ENCODE results near the gene MOCS2. TPM values are rescaled to one million over a fixed set of nuclear protein-coding genes. Genes with fewer than 3 reads are reported as not detected.

MOCS2 gene, protein sequence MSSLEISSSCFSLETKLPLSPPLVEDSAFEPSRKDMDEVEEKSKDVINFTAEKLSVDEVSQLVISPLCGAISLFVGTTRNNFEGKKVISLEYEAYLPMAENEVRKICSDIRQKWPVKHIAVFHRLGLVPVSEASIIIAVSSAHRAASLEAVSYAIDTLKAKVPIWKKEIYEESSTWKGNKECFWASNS
- 31.5 to 40.5 TPM (median 34.7 TPM) in 5 replicates for total RNA-seq (2022; extraction: Qiagen RNA extraction; ENCODE audit: low read depth)

DNA sequence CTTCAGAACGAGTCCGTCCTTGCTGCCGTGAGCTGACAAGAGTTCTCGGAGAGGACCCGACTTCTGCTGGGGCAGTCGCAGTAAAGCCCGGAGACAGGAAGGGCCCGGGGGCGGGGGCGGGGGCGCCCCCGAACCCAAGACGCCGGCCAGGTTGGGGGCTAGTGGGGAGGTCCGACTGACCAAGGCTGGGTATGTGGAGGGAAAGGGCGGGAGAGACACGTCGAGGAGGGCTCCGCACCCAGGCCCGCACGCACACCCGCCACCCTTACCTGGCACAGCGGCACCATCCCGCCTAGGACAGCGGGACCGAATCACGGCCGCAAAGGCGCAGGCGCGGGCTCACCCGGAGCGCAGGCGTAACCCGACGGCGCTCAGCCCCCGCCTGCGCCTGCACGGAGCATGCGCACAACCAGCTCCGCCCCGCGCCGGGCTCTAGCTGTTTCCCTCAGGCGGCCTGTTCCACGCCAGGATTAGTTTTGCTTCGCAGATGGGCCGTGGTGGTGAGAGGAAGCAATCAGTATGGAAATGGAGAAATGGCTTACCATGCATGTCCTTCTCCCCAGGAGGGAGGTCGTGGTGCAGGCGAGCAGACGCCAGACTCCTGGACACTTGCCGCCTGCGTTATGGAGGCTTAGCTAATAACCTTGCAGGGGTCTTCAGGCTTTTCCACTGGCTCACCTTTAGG is at the start of gene MOCS2:
MOCS2 (minus strand) TSS at position 315 of the 685 bp plus-strand sequence. CDS start 2,583 bp downstream, outside the sequence.

Other genes starting within 250 kb of the MOCS2 start
- 16.6 to 32.9 TPM (median 29.0 TPM) in 5 replicates for gene ITGA2, start 120.4 kb downstream of the MOCS2 start, total RNA-seq (2022; extraction: Qiagen RNA extraction; ENCODE audit: low read depth)

All from A549 treated with RU486 at 1 μM for 4 hours (cell line).